SK-N-SH treated with all-trans-retinoic acid at 6 μM for 48 hours (cell line): ENCODE results near the gene KIF21A.

Experiments used
- ATAC-seq: fragments of 200-7000 bp; cut with Tn5 transposase; 3 replicates; pipeline ENCODE4 v1.9.1; 2020; ENCODE audit warnings: mild to moderate bottlenecking, moderate library complexity
- BACH2 ChIP-seq: fragments of 250-450 bp; sonication (Bioruptor Pico); IDR thresholded peaks from 2 replicates; pipeline ENCODE4 v1.9.0; 2021; ENCODE audit warnings: mild to moderate bottlenecking, borderline replicate concordance
- ESRRG ChIP-seq: fragments of 250-450 bp; sonication (Bioruptor Pico); IDR thresholded peaks from 2 replicates; pipeline ENCODE4 v1.6.1; 2021; ENCODE audit warnings: mild to moderate bottlenecking
- GLIS3 ChIP-seq: fragments of 250-450 bp; sonication (Bioruptor Pico); IDR thresholded peaks from 2 replicates; pipeline ENCODE4 v1.5.0; 2020; ENCODE audit warnings: mild to moderate bottlenecking, moderate library complexity
- ISL1 ChIP-seq: fragments of 250-450 bp; sonication (Bioruptor Pico); IDR thresholded peaks from 2 replicates; pipeline ENCODE4 v2.1.2; 2022; ENCODE audit warnings: mild to moderate bottlenecking, moderate library complexity
- OSR1 ChIP-seq: fragments of 250-450 bp; sonication (Bioruptor Pico); IDR thresholded peaks from 2 replicates; pipeline ENCODE4 v1.8.0; 2022; ENCODE audit warnings: moderate library complexity, mild to moderate bottlenecking, inconsistent platforms
- PATZ1 ChIP-seq: fragments of 250-450 bp; sonication (Bioruptor Pico); IDR thresholded peaks from 2 replicates; pipeline ENCODE4 v1.8.0; 2020; ENCODE audit warnings: mild to moderate bottlenecking, moderate library complexity, borderline replicate concordance
- POU6F1 ChIP-seq: fragments of 250-450 bp; sonication (Bioruptor Pico); IDR thresholded peaks from 2 replicates; pipeline ENCODE4 v1.8.0; 2021; ENCODE audit warnings: low read depth, mild to moderate bottlenecking, moderate library complexity, borderline replicate concordance
- PPARA ChIP-seq: fragments of 250-450 bp; sonication (Bioruptor Pico); IDR thresholded peaks from 2 replicates; pipeline ENCODE4 v1.5.0; 2020; ENCODE audit warnings: mild to moderate bottlenecking, borderline replicate concordance
- RARB ChIP-seq: fragments of 250-450 bp; sonication (Bioruptor Pico); IDR thresholded peaks from 2 replicates; pipeline ENCODE4 v1.8.0; 2021; ENCODE audit warnings: mild to moderate bottlenecking, moderate library complexity
- SNAI2 ChIP-seq: fragments of 250-450 bp; sonication (Bioruptor Pico); IDR thresholded peaks from 2 replicates; pipeline ENCODE4 v1.5.0; 2020; ENCODE audit warnings: mild to moderate bottlenecking, moderate library complexity
- TCF4 ChIP-seq: fragments of 250-450 bp; sonication (Bioruptor Pico); IDR thresholded peaks from 2 replicates; pipeline ENCODE4 v1.8.0; 2021; ENCODE audit warnings: mild to moderate bottlenecking, moderate library complexity, borderline replicate concordance
- TSHZ2 ChIP-seq: fragments of 250-450 bp; sonication (Bioruptor Pico); IDR thresholded peaks from 2 replicates; pipeline ENCODE4 v1.5.0; 2020; ENCODE audit warnings: mild to moderate bottlenecking, moderate library complexity
- ZC3H10 ChIP-seq: fragments of 250-450 bp; sonication (Bioruptor Pico); IDR thresholded peaks from 2 replicates; pipeline ENCODE4 v1.5.1; 2021; ENCODE audit warnings: mild to moderate bottlenecking, moderate library complexity
- ZFP3 ChIP-seq: fragments of 250-450 bp; sonication (Bioruptor Pico); IDR thresholded peaks from 2 replicates; pipeline ENCODE4 v1.5.0; 2020; ENCODE audit warnings: mild to moderate bottlenecking, moderate library complexity
- ZFP30 ChIP-seq: fragments of 450-650 bp; formaldehyde crosslinking; IDR thresholded peaks from 2 replicates; pipeline ENCODE4 v1.5.0; 2022; ENCODE audit warnings: mild to moderate bottlenecking, moderate library complexity
- ZNF565 ChIP-seq: fragments of 450-650 bp; formaldehyde crosslinking; conservative IDR thresholded peaks from 2 replicates; pipeline ENCODE4 v1.5.0; 2020; ENCODE audit warnings: low read depth, mild to moderate bottlenecking, moderate library complexity
- ZNF8 ChIP-seq: fragments of 450-650 bp; formaldehyde crosslinking; IDR thresholded peaks from 2 replicates; pipeline ENCODE4 v1.5.0; 2020; ENCODE audit warnings: mild to moderate bottlenecking, moderate library complexity
- TF ChIP-seq, protein P1 (sequence below): fragments of 250-450 bp; sonication (Bioruptor Pico); IDR thresholded peaks from 2 replicates; pipeline ENCODE4 v1.5.1; 2021; ENCODE audit warnings: mild to moderate bottlenecking, moderate library complexity

KIF21A gene

DNA sequence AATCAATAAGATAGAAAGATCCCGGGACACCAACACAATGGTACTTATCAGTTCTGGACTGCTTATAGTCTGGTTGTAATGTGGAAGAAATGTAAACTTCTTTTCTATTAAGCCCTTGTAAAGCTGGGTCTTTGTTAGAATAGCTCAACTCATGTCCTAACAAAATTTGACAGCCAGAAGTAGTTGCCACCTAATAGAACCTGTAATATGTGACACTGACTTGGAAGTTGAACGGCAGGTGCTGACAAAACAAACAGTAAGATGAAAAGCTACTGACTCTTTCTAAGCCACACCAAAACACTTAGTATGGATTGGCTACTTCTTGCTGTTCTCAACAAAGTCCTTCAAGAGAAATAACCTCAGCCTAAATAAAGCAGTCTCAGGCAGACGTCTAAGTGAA is 56.6 kb downstream of the KIF21A start:
- TF ChIP-seq ZC3H10: no peak
- TF ChIP-seq, all 23 proteins: peak for 0
- no peak for ATAC-seq

DNA sequence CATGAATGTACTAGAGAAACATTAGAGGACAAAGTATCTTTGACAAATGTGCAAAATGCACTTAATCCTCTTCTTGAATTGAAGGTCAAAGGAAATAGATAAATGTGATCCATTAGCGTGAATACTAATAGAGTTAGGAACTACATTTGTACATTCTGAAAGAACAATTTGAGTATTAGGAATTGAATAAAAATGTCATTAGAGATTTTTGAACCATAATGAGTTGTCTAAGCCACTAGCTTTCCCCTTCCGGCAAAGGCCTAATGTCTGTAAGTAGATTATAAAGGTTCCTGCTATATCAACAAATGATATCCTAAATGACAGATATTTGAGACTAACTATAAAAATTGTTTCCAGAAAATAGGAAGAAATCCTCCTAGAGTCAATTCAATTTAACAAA is 59.8 kb downstream of the KIF21A start:
- no peak for TF ChIP-seq ZFP3
- no peak for TF ChIP-seq PATZ1 (CRISPR knock-in tag)
- TF ChIP-seq GLIS3: 0 out of 2 replicates have a peak, but pooled peaks have one; percentile 48
- peak; percentile 54 for TF ChIP-seq TCF4 (CRISPR knock-in tag)
- TF ChIP-seq ZNF565 (CRISPR knock-in tag): no peak
- no peak for TF ChIP-seq SNAI2
- no peak for TF ChIP-seq ZFP30
- TF ChIP-seq PPARA: no peak
- no peak for TF ChIP-seq POU6F1 (CRISPR knock-in tag)
- TF ChIP-seq ESRRG (CRISPR knock-in tag): 0 out of 2 replicates have a peak, but pooled peaks have one; percentile 7
- TF ChIP-seq ZNF8 (CRISPR knock-in tag): 0 out of 2 replicates have a peak, but pooled peaks have one; percentile 1
- peak; percentile 95 for TF ChIP-seq ISL1 (CRISPR knock-in tag)
- TF ChIP-seq RARB (CRISPR knock-in tag): no peak
- ATAC-seq: no peak; the same call in 2 of the 3 replicates

- no peak for ATAC-seq
- TF ChIP-seq POU6F1 (CRISPR knock-in tag) (no peak), RARB (CRISPR knock-in tag) (no peak), ZFP30 (no peak), PATZ1 (CRISPR knock-in tag) (no peak), ZC3H10 (no peak), TSHZ2 (CRISPR knock-in tag) (no peak), ZFP3 (no peak), SNAI2 (no peak), ESRRG (CRISPR knock-in tag) (no peak), BACH2 (CRISPR knock-in tag) (no peak), OSR1 (no peak), TCF4 (CRISPR knock-in tag) (no peak), GLIS3 (no peak)
- TF ChIP-seq, protein P1, sequence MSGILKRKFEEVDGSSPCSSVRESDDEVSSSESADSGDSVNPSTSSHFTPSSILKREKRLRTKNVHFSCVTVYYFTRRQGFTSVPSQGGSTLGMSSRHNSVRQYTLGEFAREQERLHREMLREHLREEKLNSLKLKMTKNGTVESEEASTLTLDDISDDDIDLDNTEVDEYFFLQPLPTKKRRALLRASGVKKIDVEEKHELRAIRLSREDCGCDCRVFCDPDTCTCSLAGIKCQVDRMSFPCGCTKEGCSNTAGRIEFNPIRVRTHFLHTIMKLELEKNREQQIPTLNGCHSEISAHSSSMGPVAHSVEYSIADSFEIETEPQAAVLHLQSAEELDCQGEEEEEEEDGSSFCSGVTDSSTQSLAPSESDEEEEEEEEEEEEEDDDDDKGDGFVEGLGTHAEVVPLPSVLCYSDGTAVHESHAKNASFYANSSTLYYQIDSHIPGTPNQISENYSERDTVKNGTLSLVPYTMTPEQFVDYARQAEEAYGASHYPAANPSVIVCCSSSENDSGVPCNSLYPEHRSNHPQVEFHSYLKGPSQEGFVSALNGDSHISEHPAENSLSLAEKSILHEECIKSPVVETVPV (CRISPR knock-in tag): no peak
These were observed 62.8 kb downstream of the KIF21A start for GRCh38 chr12:39380090-39380489.
